LNCAP (cell line): ENCODE results near the gene SLC38A1.

Experiments
- TF ChIP-seq, protein P1 (sequence below): fragments of 450-650 bp; IDR thresholded peaks from 2 replicates; pipeline ENCODE4 v1.5.1; 2017; ENCODE audit warnings: mild to moderate bottlenecking

SLC38A1 gene

DNA sequence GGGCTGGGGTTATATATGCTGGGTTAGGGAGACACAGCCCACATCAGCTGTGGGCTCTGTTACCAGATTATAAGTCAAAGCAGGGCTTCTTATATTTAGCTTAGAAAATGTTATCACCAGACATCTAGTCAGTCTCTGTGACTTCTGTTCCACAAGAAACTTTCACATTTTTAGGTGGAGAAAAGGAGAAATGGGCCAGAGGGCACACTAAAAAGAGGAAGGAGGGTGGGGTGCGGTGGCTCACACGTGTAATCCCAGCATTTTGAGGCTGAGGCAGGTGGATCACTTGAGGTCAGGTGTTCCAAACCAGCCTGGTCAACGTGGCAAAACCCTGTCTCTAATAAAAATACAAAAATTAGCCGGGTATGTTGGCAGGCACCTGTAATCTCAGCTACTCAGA, 28.0 kb upstream of the SLC38A1 start:
- TF ChIP-seq, protein P1, sequence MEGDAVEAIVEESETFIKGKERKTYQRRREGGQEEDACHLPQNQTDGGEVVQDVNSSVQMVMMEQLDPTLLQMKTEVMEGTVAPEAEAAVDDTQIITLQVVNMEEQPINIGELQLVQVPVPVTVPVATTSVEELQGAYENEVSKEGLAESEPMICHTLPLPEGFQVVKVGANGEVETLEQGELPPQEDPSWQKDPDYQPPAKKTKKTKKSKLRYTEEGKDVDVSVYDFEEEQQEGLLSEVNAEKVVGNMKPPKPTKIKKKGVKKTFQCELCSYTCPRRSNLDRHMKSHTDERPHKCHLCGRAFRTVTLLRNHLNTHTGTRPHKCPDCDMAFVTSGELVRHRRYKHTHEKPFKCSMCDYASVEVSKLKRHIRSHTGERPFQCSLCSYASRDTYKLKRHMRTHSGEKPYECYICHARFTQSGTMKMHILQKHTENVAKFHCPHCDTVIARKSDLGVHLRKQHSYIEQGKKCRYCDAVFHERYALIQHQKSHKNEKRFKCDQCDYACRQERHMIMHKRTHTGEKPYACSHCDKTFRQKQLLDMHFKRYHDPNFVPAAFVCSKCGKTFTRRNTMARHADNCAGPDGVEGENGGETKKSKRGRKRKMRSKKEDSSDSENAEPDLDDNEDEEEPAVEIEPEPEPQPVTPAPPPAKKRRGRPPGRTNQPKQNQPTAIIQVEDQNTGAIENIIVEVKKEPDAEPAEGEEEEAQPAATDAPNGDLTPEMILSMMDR, result no peak

DNA sequence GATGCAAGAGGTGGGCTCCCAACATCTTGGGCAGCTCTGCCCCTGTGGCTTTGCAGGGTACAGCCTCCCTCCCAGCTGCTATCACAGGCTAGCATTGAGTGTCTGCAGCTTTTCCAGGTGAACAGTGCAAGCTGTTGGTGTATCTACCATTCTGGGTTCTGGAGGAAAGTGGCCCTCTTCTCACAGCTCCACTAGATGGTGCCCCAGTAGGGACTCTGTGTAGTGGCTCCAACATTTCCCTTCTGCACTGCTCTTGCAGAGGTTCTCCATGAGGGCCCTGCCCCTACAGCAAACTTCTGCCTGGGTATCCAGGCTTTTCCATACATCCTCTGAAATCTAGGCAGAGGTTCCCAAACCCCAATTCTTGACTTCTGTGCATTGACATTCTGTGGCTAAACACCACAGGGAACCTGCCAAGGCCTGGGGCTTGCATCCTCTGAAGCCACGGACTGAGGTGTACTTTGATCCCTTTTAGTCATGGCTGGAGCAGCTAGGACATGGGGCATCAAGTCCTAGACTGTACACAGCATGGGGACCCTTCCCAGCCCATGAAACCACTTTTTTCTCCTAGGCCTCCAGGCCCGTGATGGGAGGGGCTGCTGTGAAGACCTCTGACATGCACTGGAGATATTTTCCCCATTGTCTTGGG, 24.0 kb upstream of the SLC38A1 start:
- TF ChIP-seq, protein P1, result no peak

DNA sequence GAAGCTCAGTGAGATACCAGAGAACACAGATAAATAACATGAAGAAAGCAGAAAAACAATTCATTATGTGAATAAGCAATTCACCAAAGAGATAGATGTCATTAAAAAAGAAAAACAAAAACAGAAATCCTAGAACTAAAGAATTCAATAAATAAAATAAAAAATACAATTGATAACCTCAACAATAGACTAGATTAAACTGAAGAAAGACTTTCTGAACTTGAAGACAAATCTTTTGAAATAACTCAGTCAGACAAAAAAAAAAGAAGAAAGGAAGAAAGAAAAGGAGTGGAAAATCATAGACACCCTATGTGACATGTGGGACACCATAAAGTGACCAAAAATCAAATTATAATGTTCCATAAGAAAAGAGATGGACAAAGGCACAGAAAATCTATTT, 14.0 kb upstream of the SLC38A1 start:
- TF ChIP-seq, protein P1, result no peak

DNA sequence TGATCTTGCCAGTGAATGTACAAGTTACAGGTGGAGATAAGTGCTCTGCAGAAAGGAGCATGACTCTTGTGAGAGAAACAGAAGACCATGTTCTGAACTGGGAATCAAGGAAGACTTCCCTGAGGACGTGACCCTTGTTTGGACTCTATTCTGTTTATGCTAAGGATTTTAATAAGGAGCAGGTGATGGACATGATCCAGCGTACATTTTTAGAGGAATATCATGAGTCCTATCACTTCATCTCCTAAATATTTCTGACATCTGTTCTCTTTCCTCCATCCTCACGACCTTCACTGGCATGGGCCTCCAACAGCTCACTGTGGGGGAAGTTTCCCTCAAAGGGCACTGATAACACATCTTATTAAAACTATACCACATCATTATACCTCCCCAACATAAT, 7.9 kb upstream of the SLC38A1 start:
- TF ChIP-seq, protein P1, result no peak

DNA sequence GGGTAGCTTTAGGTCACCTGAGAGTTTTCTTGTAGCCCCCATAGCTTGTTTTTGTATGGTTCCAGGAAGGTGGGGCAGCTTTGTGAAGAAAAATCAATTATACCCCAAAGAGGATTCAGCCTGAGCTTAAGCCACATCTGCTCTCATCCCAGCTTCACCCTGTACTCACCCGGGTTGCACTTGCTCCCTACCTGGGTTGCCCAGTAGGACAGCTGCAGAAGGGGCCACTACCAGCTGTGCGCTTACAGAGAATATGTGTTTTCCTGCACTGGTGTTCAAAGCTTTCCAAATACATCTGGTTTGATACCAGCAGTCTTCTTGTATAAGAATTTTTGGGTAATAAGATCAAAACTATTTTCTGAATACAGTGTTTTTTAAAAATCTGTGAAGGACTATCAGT, 3.0 kb upstream of the SLC38A1 start:
- TF ChIP-seq, protein P1, result no peak

DNA sequence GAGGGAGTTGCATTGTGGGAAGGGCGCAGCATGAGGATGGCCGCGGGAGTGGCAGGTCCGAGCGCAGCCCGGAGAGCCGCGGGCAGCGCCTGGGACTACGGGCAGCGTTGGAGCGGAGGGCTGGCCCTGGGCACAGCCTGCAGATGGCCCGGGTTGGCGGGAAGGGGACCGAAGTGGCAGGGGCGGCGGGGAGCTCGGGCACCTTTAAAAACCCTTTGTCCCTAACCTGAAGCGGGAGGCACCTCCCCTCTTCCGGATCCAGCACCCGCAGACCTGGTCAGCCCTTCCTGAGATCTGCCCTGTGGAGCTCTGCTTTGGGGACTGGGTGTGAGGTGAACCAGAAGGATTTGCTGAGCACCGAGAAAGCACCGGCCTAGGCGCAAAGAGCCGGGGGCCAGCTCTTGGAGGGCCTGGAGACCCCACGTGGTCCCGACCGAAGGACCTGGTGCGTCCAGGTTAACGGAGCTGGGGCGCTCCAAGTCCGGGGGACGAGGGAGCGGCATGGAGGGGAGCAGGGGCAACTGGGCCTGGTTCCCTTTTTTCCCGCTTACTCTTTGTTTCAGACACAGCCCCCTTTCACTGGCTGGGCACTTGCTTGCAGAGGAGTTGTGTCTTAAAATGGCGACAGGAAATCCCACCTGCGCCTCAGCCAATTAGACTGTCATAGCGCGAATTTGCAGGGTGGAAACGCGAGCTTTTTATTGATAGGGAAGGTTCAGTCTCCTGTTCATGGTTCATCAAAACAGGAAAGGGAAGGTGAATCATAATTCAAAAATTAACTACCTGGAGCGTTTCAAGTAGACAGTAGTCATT, 792 bp upstream of the SLC38A1 start:
- TF ChIP-seq, protein P1, result no peak

DNA sequence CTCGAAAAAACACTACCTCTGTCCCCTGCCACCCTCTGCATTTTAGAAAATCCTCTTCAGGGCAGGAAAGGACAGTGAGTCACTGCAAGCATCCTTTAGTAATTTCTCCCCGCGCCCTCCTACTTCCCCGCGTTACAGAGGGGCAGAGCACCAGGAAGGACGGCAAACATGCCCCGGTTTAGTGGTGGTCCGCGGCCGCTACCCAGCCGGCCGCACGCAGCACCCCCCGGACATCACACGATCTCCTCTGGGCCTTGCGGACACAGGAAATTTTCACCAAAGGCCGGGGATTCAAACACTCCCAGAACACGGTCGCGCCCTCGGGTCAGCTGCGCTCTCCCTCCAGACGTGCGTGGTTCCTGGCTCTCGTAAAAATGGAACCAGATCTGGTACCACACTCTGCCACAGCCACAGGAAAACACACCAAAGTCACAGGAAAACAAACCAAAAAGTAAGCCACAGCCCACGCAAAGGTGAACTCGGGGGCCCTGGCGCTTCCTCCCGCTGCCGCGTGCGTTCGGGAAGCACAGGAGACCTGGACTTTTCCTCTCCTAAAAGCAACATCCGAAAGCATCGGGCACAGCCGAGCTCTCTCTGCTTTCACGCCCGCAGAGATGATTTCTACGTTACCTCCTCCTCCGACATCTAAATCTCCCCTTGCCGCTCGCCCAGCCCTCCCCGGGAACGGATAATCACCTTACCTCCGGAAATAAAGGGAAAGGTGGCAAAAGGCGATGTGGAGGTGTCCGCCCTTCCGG, 839 bp downstream of the SLC38A1 start:
- TF ChIP-seq, protein P1, result no peak
